ENCODE results near the gene CHRNA4. TPM values are rescaled to one million over a fixed set of nuclear protein-coding genes. Genes with fewer than 3 reads are reported as not detected.

CHRNA4 gene
- total RNA-seq, 1 donor from 2014 or later = not detected

DNA sequence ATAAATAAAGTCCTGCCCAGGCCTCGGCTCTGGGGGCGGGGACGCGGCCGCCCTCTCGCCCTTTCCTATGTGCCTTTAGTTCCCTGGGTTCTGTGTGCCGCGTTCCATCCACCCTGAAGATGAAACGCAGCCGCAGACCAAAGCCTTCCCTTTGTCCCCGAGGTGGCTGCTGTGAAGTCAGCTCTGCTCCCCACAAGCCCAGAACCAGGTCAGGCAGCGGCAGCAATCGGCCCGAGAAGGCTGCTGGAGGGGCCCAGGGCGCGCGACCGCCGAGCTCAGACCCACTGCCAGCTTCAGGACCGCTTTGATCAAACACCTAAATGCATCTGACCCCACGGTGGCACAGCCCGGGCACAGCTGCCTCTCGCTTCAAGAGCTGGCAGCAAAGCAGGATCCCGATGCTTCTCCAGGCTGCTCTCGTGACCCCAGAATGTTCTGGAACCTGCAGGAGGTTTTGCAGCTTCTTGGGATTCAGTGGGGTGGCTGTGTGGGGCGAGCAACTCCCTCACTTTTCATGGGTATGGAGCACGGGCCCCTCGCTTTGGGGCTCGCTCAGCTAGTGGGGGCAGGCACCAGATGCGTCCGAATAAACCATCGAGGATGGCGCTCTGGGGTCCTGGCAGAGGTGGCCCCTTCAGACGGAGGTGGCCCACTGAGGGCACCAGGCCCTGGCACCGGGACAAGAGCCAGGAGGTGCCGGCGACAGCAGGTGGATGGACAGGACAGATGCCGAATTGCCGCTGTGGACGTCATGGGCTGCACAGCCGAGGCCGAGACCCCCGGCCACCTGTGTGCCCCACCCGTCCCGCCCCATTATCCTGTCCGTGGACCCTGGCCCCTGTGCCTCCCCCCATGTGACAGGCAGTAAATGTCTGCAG, 13.0 kb downstream of the CHRNA4 start:
- H3K36me3 Mint-ChIP-seq (ENCODE audit: unreplicated experiment) = no peaks in the 10 kb centered on the region
- DNase-seq (ENCODE audit: extremely low spot score, unreplicated experiment) = no peak
- peaks cover 5% of the 10 kb centered on the region for H3K27me3 Mint-ChIP-seq (ENCODE audit: unreplicated experiment)
- TF ChIP-seq, protein P1, sequence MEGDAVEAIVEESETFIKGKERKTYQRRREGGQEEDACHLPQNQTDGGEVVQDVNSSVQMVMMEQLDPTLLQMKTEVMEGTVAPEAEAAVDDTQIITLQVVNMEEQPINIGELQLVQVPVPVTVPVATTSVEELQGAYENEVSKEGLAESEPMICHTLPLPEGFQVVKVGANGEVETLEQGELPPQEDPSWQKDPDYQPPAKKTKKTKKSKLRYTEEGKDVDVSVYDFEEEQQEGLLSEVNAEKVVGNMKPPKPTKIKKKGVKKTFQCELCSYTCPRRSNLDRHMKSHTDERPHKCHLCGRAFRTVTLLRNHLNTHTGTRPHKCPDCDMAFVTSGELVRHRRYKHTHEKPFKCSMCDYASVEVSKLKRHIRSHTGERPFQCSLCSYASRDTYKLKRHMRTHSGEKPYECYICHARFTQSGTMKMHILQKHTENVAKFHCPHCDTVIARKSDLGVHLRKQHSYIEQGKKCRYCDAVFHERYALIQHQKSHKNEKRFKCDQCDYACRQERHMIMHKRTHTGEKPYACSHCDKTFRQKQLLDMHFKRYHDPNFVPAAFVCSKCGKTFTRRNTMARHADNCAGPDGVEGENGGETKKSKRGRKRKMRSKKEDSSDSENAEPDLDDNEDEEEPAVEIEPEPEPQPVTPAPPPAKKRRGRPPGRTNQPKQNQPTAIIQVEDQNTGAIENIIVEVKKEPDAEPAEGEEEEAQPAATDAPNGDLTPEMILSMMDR (IDR thresholded peaks at IDR 0.05) = no peak
- no peak overlapping the region for H3K27ac Mint-ChIP-seq (ENCODE audit: unreplicated experiment)
- no peaks in the 10 kb centered on the region for H3K4me1 Mint-ChIP-seq (ENCODE audit: unreplicated experiment)
- no peak overlapping the region for H3K4me3 Mint-ChIP-seq (ENCODE audit: unreplicated experiment)
- no peaks in the 10 kb centered on the region for H3K9me3 Mint-ChIP-seq (ENCODE audit: unreplicated experiment)

- Mint-ChIP-seq H3K9me3 (ENCODE audit: unreplicated experiment) (no peaks in the 10 kb centered on the region), H3K27me3 (ENCODE audit: unreplicated experiment) (peaks cover 8% of the 10 kb centered on the region), H3K4me3 (ENCODE audit: unreplicated experiment) (no peak overlapping the region), H3K4me1 (ENCODE audit: unreplicated experiment) (no peaks in the 10 kb centered on the region), H3K27ac (ENCODE audit: unreplicated experiment) (no peak overlapping the region), H3K36me3 (ENCODE audit: unreplicated experiment) (no peaks in the 10 kb centered on the region)
- no peak for DNase-seq (ENCODE audit: extremely low spot score, unreplicated experiment)
- TF ChIP-seq, protein P1 (IDR thresholded peaks at IDR 0.05) = no peak
Measured at GRCh38 chr20:63347081-63347741, 13.9 kb downstream of the CHRNA4 start.

DNA sequence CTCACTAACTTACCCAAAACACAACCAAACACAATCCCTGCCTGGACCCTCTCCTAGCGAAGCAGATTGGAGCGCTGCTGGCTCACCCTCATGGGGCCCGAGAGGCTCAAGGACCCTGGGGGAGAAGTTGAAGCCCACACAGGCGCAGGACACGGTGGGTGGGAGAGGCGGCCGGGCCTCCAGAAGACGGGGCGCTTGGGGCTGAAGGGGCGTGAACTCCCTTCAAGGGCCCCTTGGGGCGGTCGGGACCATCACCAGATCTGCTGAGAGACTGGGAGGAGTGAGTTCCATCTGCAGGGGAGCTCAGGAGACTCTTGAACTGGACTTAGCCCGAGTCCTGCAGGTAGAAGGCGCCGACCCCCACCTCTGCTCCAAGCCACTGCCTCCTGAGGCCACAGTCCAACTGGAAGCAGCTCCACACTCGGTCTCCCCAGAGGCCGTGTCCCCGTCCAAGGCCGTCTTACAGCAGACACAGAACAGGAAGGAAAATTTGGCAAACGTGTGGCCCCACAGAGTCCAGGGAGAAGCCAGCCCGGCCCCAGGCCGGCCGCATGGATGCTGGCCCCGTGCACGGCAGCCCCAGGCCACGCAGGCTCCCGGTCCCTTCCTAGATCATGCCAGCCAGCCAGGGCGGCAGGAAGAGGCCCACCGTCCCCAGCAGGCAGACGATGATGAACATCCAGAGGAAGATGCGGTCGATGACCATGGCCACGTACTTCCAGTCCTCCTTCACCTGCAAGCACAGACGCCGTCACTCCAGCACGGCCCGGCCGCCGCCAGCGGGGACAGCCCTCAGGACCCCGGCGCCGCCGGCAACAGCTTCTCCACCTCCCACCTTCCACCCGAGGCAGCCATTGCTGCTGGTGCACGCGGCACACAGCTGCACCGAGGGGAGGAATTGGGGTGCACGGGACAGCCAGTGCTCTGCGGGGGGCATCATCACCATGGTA, 14.7 kb downstream of the CHRNA4 start:
- H3K4me1 Mint-ChIP-seq (ENCODE audit: unreplicated experiment) = no peaks in the 10 kb centered on the region
- TF ChIP-seq, protein P1 (IDR thresholded peaks at IDR 0.05) = no peak
- no peak overlapping the region for H3K27ac Mint-ChIP-seq (ENCODE audit: unreplicated experiment)
- no peaks in the 10 kb centered on the region for H3K9me3 Mint-ChIP-seq (ENCODE audit: unreplicated experiment)
- DNase-seq (ENCODE audit: extremely low spot score, unreplicated experiment) = no peak
- H3K27me3 Mint-ChIP-seq (ENCODE audit: unreplicated experiment) = peaks cover 15% of the 10 kb centered on the region
- H3K36me3 Mint-ChIP-seq (ENCODE audit: unreplicated experiment) = no peaks in the 10 kb centered on the region
- H3K4me3 Mint-ChIP-seq (ENCODE audit: unreplicated experiment) = no peak overlapping the region

- H3K27me3 Mint-ChIP-seq (ENCODE audit: unreplicated experiment) = peaks cover 23% of the 10 kb centered on the region
- TF ChIP-seq, protein P1 (IDR thresholded peaks at IDR 0.05) = no peak
- no peak overlapping the region for H3K4me3 Mint-ChIP-seq (ENCODE audit: unreplicated experiment)
- no peaks in the 10 kb centered on the region for H3K4me1 Mint-ChIP-seq (ENCODE audit: unreplicated experiment)
- DNase-seq (ENCODE audit: extremely low spot score, unreplicated experiment) = no peak
- no peaks in the 10 kb centered on the region for H3K9me3 Mint-ChIP-seq (ENCODE audit: unreplicated experiment)
- H3K36me3 Mint-ChIP-seq (ENCODE audit: unreplicated experiment) = no peaks in the 10 kb centered on the region
- H3K27ac Mint-ChIP-seq (ENCODE audit: unreplicated experiment) = no peak overlapping the region
Measured at GRCh38 chr20:63345328-63346100, 15.6 kb downstream of the CHRNA4 start.
